Adipocyte (in vitro differentiated cells): ENCODE results near the gene PATZ1.
"Not testable (repeated sequence)": the region's sequence is repeated elsewhere in the genome, so short reads cannot be mapped to it uniquely, and the experiment has no call there.

ENCODE experiments used
- DNase-seq: peaks from one replicate; pipeline ENCODE4 v3.0.0-alpha.2; 2015; ENCODE audit warnings: low read depth
- H3K27me3 ChIP-seq: replicated peaks from 2 replicates; pipeline ENCODE4 v1.7.0; 2013; ENCODE audit warnings: mild to moderate bottlenecking, low read length, moderate library complexity; ENCODE audit not compliant: control insufficient read depth, insufficient read depth
- H3K36me3 ChIP-seq: 2 replicates; pipeline ENCODE4 v1.7.0; 2013; ENCODE audit warnings: low read length, mild to moderate bottlenecking, moderate library complexity; ENCODE audit not compliant: control insufficient read depth, insufficient read depth, severe bottlenecking
- H3K4me1 ChIP-seq: 2 replicates; pipeline ENCODE4 v1.7.0; 2013; ENCODE audit warnings: mild to moderate bottlenecking, low read length, moderate library complexity; ENCODE audit not compliant: control insufficient read depth, insufficient read depth
- H3K4me3 ChIP-seq: 2 replicates; pipeline ENCODE4 v1.7.0; 2013; ENCODE audit warnings: mild to moderate bottlenecking, low read length, moderate library complexity
- H3K9ac ChIP-seq: 2 replicates; pipeline ENCODE4 v1.7.0; 2013; ENCODE audit warnings: mild to moderate bottlenecking, low read length, moderate library complexity
- H3K9me3 ChIP-seq: 2 replicates; pipeline ENCODE4 v1.7.0; 2013; ENCODE audit warnings: mild to moderate bottlenecking, low read length, moderate library complexity; ENCODE audit not compliant: control insufficient read depth

The PATZ1 gene

GRCh38 chr22:31350410-31350863 is 4.3 kb upstream of the PATZ1 start:
- Histone ChIP-seq H3K27me3 (peaks cover 4% of the 10 kb centered on the region), H3K9ac (no peak overlapping the region), H3K9me3 (no peaks in the 10 kb centered on the region), H3K4me3 (no peak overlapping the region), H3K4me1 (peaks cover 10% of the 10 kb centered on the region), H3K36me3 (no peaks in the 10 kb centered on the region)
- no peak for DNase-seq

- Histone ChIP-seq H3K4me1 (peaks cover 10% of the 10 kb centered on the region), H3K9me3 (no peaks in the 10 kb centered on the region), H3K36me3 (no peaks in the 10 kb centered on the region), H3K4me3 (no peak overlapping the region), H3K27me3 (peaks cover 4% of the 10 kb centered on the region), H3K9ac (no peak overlapping the region)
- DNase-seq: no peak
These were observed 3.8 kb upstream of the PATZ1 start for GRCh38 chr22:31349960-31350359.

GRCh38 chr22:31348766-31349165 is 2.6 kb upstream of the PATZ1 start:
- H3K9ac ChIP-seq: no peak overlapping the region
- H3K27me3 ChIP-seq: peaks cover 4% of the 10 kb centered on the region
- DNase-seq: no peak
- no peaks in the 10 kb centered on the region for H3K9me3 ChIP-seq
- H3K36me3 ChIP-seq: no peaks in the 10 kb centered on the region
- H3K4me1 ChIP-seq: peaks cover 21% of the 10 kb centered on the region
- H3K4me3 ChIP-seq: no peak overlapping the region

GRCh38 chr22:31348009-31348337 is 1.8 kb upstream of the PATZ1 start:
- H3K9ac ChIP-seq: peak overlapping the region; percentile 85
- H3K27me3 ChIP-seq, DNase-seq, H3K9me3 ChIP-seq, H3K36me3 ChIP-seq: not testable (repeated sequence)
- H3K4me1 ChIP-seq: peaks cover 28% of the 10 kb centered on the region
- peak overlapping the region; percentile 76 for H3K4me3 ChIP-seq

GRCh38 chr22:31347251-31348008 is 1.3 kb upstream of the PATZ1 start:
- Histone ChIP-seq H3K36me3 (peaks cover 3% of the 10 kb centered on the region), H3K4me3 (peak overlapping the region; percentile 76), H3K27me3 (peaks cover 4% of the 10 kb centered on the region), H3K4me1 (peaks cover 28% of the 10 kb centered on the region), H3K9ac (peak overlapping the region; percentile 85), H3K9me3 (no peaks in the 10 kb centered on the region)
- peak; percentile 84 for DNase-seq

DNA sequence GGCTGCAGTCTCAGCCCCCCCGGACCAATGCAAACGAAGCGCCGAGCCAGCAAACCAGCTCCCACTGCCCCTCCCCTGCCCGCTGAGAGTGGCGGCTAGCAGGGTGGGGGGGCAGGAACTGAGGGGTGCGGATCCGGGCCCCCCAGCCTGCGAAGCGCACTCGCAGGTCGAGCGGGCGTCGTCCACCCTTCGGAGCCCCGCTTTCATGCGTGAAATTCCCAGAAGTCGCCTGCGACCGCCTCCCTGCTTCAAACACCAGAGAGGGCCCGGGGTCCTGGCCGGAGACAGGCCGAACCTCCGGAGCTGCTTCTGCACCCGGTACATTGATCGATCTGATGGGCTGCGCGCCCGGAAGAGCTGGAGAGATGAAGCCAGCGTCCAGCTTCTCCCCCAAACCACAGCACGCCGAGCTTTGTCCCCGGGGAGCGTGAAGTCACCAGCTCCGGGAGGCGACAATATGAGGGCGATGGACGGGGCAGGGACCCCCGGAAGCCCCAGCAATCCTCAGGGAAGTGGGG is 646 bp upstream of the PATZ1 start:
- Histone ChIP-seq H3K4me3 (peak overlapping the region; percentile 76), H3K9me3 (no peaks in the 10 kb centered on the region), H3K4me1 (peaks cover 28% of the 10 kb centered on the region), H3K27me3 (peaks cover 2% of the 10 kb centered on the region), H3K9ac (peak overlapping the region; percentile 85), H3K36me3 (peaks cover 10% of the 10 kb centered on the region)
- peak; percentile 65 for DNase-seq

DNA sequence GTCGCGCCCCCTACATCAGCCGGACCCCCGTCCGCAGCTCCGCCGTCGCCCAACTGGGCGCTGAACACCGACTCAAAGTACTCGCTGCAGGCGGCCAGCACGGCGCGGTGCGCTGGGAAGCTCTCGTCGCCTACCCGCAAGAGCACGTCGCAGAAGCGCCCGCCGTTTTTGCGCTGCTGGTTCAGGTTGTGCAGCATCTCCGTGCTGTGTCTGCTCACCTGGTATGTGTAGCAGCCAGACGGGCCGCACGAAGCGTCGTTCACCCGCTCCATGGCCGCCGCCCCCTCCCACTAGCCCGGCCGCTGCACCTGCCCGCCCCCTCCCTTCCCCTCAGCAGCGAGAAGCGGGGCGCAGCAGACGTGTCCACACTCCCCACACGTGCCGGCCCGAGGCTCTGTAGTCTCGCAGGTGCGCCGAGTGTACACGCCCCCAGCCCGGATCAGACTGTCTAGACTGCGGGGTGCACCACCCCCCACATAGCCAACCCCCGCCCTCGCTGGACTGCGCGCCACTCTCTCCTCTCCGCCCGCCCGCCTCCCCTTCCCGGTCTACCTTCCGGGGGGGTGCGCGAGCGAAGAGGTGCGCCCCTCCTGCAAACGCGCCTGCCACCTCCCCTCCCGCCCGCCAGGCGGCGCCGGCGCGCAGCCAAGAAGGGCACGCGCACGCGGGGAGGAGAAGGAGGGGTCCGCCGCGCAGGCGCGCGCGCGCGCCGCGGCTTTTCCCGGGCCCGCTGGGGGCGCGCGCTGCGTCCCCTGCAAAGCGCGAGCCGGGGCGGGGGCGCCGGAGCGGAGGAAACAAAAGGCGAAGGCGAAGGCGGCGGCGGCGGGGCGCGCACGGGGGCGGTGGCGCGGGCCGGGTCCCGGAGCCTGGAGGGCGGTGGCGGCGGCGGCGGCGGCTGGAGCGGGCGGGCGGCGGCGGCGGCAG is 553 bp downstream of the PATZ1 start:
- peak; percentile 97 for DNase-seq
- Histone ChIP-seq H3K27me3 (no peaks in the 10 kb centered on the region), H3K4me3 (peak overlapping the region; percentile 78), H3K9me3 (no peaks in the 10 kb centered on the region), H3K36me3 (peaks cover 19% of the 10 kb centered on the region), H3K9ac (peak overlapping the region; percentile 81), H3K4me1 (peaks cover 28% of the 10 kb centered on the region)

GRCh38 chr22:31344578-31345330 is 1.4 kb downstream of the PATZ1 start:
- H3K27me3 ChIP-seq: no peaks in the 10 kb centered on the region
- H3K4me1 ChIP-seq: peaks cover 28% of the 10 kb centered on the region
- H3K36me3 ChIP-seq: peaks cover 22% of the 10 kb centered on the region
- no peaks in the 10 kb centered on the region for H3K9me3 ChIP-seq
- DNase-seq: peak; percentile 47
- H3K4me3 ChIP-seq: peak overlapping the region; percentile 76
- peak overlapping the region; percentile 64 for H3K9ac ChIP-seq

DNA sequence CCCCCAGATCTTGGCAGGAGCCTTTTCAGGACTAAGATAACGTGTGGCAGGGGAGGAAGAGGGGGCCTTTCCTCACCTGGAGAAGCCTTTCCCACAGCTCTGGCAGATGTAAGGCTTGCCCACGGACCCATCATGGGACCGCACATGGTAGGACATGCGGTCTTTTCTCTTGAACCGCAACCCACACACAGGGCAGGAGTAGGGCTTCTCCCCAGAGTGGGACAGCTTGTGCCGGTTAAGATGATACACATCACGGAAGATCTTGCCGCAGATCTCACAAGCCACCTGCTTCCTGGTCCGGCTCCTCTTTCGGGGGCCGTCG is 1.9 kb downstream of the PATZ1 start:
- no peak overlapping the region for H3K9ac ChIP-seq
- no peak for DNase-seq
- no peak overlapping the region for H3K4me3 ChIP-seq
- H3K9me3 ChIP-seq: no peaks in the 10 kb centered on the region
- H3K4me1 ChIP-seq: peaks cover 28% of the 10 kb centered on the region
- no peaks in the 10 kb centered on the region for H3K27me3 ChIP-seq
- peaks cover 22% of the 10 kb centered on the region for H3K36me3 ChIP-seq

DNA sequence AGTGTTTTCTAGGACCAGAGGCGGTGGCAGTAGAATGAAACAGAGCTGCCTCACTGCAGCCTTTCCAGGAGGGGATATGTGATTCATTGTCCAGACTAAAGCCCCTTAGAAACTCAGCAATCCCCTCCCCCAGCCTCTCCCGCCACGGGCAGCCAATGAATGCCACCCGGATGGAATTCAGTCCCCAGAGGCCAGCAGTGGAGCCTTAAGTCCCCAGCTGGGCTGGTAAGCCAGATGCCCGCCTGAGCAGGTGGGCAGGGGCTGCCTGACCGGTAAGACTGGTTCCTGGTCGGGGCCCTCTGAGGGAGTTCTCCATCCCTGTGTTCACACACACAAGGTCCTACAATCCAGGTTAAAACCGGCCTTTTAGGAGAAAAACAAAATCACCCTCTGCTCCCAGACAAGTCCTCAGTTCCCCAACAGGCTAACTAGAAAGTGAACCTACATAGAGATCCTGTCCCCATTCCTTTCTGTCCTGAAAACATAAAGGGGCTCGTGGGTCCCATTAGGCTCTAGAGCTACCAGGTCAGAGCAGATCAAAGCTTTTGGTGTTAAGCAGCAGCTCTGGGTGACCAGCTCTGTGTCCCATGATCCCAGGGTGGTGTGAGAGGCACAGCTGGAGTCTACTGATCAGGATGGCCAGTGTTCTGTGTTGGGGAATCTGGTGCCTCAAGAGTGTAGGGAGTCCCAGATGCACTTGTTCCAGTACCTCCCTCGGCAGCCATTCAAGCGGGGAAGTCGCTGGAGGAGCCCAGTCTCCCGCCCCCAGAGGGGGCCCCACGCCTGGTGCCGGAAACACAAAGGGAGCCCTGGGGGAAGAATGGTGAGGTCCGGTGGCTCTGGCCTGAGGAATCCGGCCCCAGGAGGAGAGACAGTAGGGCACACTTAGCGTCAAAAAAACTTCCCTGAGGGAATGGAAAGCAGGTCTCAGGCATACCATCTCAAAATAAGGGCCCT is 2.6 kb downstream of the PATZ1 start:
- DNase-seq: peak; percentile 79
- H3K36me3 ChIP-seq: peaks cover 22% of the 10 kb centered on the region
- H3K9me3 ChIP-seq: no peaks in the 10 kb centered on the region
- no peak overlapping the region for H3K9ac ChIP-seq
- H3K4me1 ChIP-seq: peaks cover 28% of the 10 kb centered on the region
- no peak overlapping the region for H3K4me3 ChIP-seq
- H3K27me3 ChIP-seq: no peaks in the 10 kb centered on the region
